ENCODE data around the gene SEC14L2.

DNA sequence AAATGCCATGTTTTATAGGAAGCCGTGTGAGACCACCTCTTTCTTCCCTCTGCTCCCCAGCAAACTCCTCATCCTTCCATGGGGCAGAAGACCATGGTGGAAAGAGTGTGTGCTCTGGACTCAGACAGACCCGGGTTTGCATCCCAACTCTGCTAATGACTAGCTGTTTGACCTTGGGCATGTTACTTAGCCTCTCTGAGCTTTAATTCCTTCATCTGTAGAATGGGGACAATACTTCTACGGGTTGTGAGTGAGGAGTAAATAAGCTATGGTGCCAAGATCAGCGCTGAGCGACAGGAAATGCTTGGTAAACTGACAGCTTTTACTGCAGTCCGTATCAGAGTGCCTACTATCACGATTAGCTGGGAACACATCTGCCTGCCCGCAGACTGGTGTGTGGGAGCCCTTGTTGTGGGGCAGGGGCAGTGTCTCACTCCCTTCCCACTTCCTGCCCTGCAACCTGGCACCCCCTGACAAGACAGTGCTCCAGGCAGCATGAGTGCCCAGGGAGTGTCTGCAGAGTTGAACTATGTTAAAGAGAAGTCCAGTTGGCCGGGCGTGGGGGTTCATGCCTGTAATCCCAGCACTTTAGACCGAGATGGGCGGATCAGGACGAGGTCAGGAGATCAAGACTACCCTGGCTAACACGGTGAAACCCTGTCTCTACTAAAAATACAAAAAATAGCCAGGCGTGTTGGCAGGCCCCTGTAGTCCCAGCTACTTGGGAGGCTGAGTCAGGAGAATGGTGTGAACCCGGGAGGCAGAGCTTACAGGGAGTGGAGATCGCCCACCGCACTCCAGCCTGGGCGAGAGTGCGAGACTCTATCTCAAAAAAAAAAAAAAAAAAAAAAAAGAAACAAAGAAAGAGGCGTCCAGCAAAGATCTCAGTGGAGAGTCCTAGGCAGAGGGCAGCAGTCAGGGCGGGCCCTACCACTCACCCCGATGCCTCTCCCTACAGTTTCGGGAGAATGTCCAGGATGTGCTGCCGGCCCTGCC is 2.2 kb downstream of the SEC14L2 start:
- TF ChIP-seq, protein P1, sequence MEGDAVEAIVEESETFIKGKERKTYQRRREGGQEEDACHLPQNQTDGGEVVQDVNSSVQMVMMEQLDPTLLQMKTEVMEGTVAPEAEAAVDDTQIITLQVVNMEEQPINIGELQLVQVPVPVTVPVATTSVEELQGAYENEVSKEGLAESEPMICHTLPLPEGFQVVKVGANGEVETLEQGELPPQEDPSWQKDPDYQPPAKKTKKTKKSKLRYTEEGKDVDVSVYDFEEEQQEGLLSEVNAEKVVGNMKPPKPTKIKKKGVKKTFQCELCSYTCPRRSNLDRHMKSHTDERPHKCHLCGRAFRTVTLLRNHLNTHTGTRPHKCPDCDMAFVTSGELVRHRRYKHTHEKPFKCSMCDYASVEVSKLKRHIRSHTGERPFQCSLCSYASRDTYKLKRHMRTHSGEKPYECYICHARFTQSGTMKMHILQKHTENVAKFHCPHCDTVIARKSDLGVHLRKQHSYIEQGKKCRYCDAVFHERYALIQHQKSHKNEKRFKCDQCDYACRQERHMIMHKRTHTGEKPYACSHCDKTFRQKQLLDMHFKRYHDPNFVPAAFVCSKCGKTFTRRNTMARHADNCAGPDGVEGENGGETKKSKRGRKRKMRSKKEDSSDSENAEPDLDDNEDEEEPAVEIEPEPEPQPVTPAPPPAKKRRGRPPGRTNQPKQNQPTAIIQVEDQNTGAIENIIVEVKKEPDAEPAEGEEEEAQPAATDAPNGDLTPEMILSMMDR (IDR thresholded peaks at IDR 0.05; ENCODE audit: low read depth, low read length): no peak
- TF ChIP-seq EZH2phosphoT487 (IDR thresholded peaks at IDR 0.05; ENCODE audit: low read depth): no peak

Measured in OCI-LY3 (cell line).